ENCODE measurements around the gene GPR31.
"Not testable (repeated sequence)": the region's sequence is repeated elsewhere in the genome, so short reads cannot be mapped to it uniquely, and the experiment has no call there.

DNA sequence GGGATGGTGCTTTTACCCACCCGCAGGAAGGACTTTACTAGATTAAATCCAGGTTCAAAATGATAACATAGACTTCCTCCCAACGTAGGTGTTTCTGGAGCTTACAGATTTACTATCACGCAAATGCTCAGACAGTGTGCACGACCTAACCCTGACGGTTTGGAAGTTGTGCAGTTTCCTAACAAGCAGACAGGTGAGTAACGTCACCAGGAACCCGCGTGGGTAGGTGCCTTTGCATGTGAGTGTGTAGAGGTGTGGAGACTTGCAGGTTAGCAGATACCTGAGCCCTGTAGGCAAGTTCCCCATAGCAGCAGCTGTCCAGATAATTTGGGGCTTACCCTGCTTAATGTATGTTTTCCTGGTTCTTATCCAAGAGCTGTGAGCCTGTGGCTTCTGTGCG, 29.5 kb upstream of the GPR31 start:
- not testable (repeated sequence) for TF ChIP-seq CTCF (tag by site-specific recombination; IDR thresholded peaks at IDR 0.05); SCRT2 (tag by site-specific recombination; IDR thresholded peaks at IDR 0.05); ZNF138 (tag by site-specific recombination; IDR thresholded peaks at IDR 0.05; ENCODE audit: borderline replicate concordance); FEZF1 (tag by site-specific recombination; IDR thresholded peaks at IDR 0.05)
